IMR-90 (cell line): ENCODE results near the gene ENOX1. TPM values are rescaled to one million over a fixed set of nuclear protein-coding genes. Genes with fewer than 3 reads are reported as not detected.

Experiments
- ATAC-seq: fragments of 200-7000 bp; cut with Tn5 transposase; 2 replicates; pipeline ENCODE4 v1.9.1; 2020; ENCODE audit warnings: low read depth, mild to moderate bottlenecking, moderate library complexity
- BruUV-seq: library from RNA; stranded (reverse); fragments of 400-500 nt; replicated peaks from 2 replicates; lab custom pipeline; 2021; lab: Mats Ljungman, UMichigan
- CTCF ChIA-PET: fragments of 300-600 bp; formaldehyde crosslinking; extraction: SDS; loops from one replicate; lab custom pipeline; 2021; ENCODE audit warnings: antibody characterized with exemption; lab: Yijun Ruan, JAX
- POLR2A ChIA-PET: fragments of 300-600 bp; sonication (Branson Sonifier 250); formaldehyde crosslinking; loops from one replicate; lab custom pipeline; 2022; ENCODE audit warnings: antibody characterized with exemption; ENCODE audit not compliant: unreplicated experiment; lab: Charles Lee
- DNase-seq: peaks from one replicate; pipeline ENCODE4 v3.0.0; 2013
- H2AFZ ChIP-seq: replicated peaks from 2 replicates; pipeline ENCODE3; 2013; ENCODE audit warnings: low read length, mild to moderate bottlenecking; ENCODE audit not compliant: poor library complexity
- H2AK5ac ChIP-seq: 2 replicates; pipeline ENCODE4 v1.6.1; 2013; ENCODE audit warnings: low read depth, low read length, inconsistent platforms
- H2AK9ac ChIP-seq: replicated peaks from 2 replicates; pipeline ENCODE3; 2013; ENCODE audit warnings: mild to moderate bottlenecking, low read depth, low read length, moderate library complexity; ENCODE audit not compliant: poor library complexity
- H2BK120ac ChIP-seq: 2 replicates; pipeline ENCODE4 v1.6.1; 2013; ENCODE audit warnings: low read depth, low read length, inconsistent platforms
- H2BK15ac ChIP-seq: 3 replicates; pipeline ENCODE4 v1.6.1; 2013; ENCODE audit warnings: low read depth, low read length, inconsistent platforms
- H2BK20ac ChIP-seq: 2 replicates; pipeline ENCODE4 v1.6.1; 2013; ENCODE audit warnings: low read depth, mild to moderate bottlenecking, inconsistent platforms, low read length, moderate library complexity
- H2BK5ac ChIP-seq: 2 replicates; pipeline ENCODE4 v1.6.1; 2013; ENCODE audit warnings: mild to moderate bottlenecking, low read depth, low read length, inconsistent platforms; ENCODE audit not compliant: poor library complexity, severe bottlenecking
- H3K14ac ChIP-seq: replicated peaks from 2 replicates; pipeline ENCODE4 v1.6.1; 2013; ENCODE audit warnings: low read depth, low read length, inconsistent platforms
- H3K18ac ChIP-seq: 2 replicates; pipeline ENCODE4 v1.6.1; 2013; ENCODE audit warnings: low read depth, low read length, control low read depth
- H3K23ac ChIP-seq: 2 replicates; pipeline ENCODE4 v1.6.1; 2013; ENCODE audit warnings: low read depth, low read length, inconsistent platforms
- H3K27ac ChIP-seq: 2 replicates; pipeline ENCODE4 v1.5.1; 2013; ENCODE audit warnings: mild to moderate bottlenecking, control low read depth, low read length; ENCODE audit not compliant: insufficient read depth
- H3K27me3 ChIP-seq: 2 replicates; pipeline ENCODE4 v1.6.1; 2013; ENCODE audit warnings: low read length; ENCODE audit not compliant: control insufficient read depth, insufficient read depth
- H3K36me3 ChIP-seq: 2 replicates; pipeline ENCODE4 v1.6.1; 2013; ENCODE audit warnings: low read length, mixed read lengths; ENCODE audit not compliant: control insufficient read depth, insufficient read depth
- H3K4ac ChIP-seq: 2 replicates; pipeline ENCODE4 v1.6.1; 2013; ENCODE audit warnings: low read depth, low read length, inconsistent platforms
- H3K4me1 ChIP-seq: 2 replicates; pipeline ENCODE4 v1.6.1; 2013; ENCODE audit warnings: low read length, mixed read lengths; ENCODE audit not compliant: control insufficient read depth, insufficient read depth
- H3K4me2 ChIP-seq: 2 replicates; pipeline ENCODE4 v1.6.1; 2013; ENCODE audit warnings: low read depth, mild to moderate bottlenecking, control low read depth, low read length, moderate library complexity
- H3K4me3 ChIP-seq: 2 replicates; pipeline ENCODE4 v1.5.1; 2013; ENCODE audit warnings: low read depth, mild to moderate bottlenecking, control low read depth, low read length, moderate library complexity; ENCODE audit not compliant: insufficient read depth
- H3K56ac ChIP-seq: 2 replicates; pipeline ENCODE4 v1.6.1; 2013; ENCODE audit warnings: low read length, inconsistent platforms; ENCODE audit not compliant: insufficient read depth; ENCODE audit errors: extremely low read depth
- H3K79me1 ChIP-seq, 2 experiments: 2 replicates each; pipeline ENCODE4 v1.6.1; 2013; ENCODE audit warnings: low read length in 2 of 2, inconsistent platforms in 1 of 2, low read depth in 1 of 2
- H3K9ac ChIP-seq: 2 replicates; pipeline ENCODE4 v1.6.1; 2013; ENCODE audit warnings: low read depth, low read length, control low read depth
- H3K9me1 ChIP-seq: 2 replicates; pipeline ENCODE4 v1.6.1; 2013; ENCODE audit warnings: low read length, inconsistent platforms; ENCODE audit not compliant: insufficient read depth
- H3K9me3 ChIP-seq: 2 replicates; pipeline ENCODE4 v1.6.1; 2013; ENCODE audit warnings: low read length; ENCODE audit not compliant: control insufficient read depth, insufficient read depth
- H4K20me1 ChIP-seq: 2 replicates; pipeline ENCODE4 v1.6.1; 2013; ENCODE audit warnings: low read length, inconsistent platforms; ENCODE audit not compliant: insufficient read depth
- H4K5ac ChIP-seq: 2 replicates; pipeline ENCODE4 v1.6.1; 2013; ENCODE audit warnings: mild to moderate bottlenecking, low read depth, low read length, control low read depth
- H4K8ac ChIP-seq, 2 experiments: 2 replicates each; pipeline ENCODE4 v1.6.1; 2013; ENCODE audit warnings: low read depth in 2 of 2, low read length in 2 of 2, control low read depth in 1 of 2, inconsistent platforms in 1 of 2
- H4K91ac ChIP-seq: 2 replicates; pipeline ENCODE4 v1.6.1; 2013; ENCODE audit warnings: low read depth, low read length, inconsistent platforms; ENCODE audit not compliant: insufficient read depth
- BHLHE40 ChIP-seq: fragments of 150-350 bp; IDR thresholded peaks from 2 replicates; pipeline ENCODE4 v1.6.1; 2016; ENCODE audit warnings: mild to moderate bottlenecking, low read depth, low read length
- FOS ChIP-seq: fragments of 150-350 bp; IDR thresholded peaks from 2 replicates; pipeline ENCODE4 v1.6.1; 2016; ENCODE audit warnings: low read depth, low read length
- MAZ ChIP-seq: IDR thresholded peaks from 2 replicates; pipeline ENCODE4 v1.6.1; 2012; ENCODE audit warnings: low read depth, mild to moderate bottlenecking, low read length, improper control_type of control experiment, moderate library complexity, borderline replicate concordance
- MXI1 ChIP-seq: IDR thresholded peaks from 2 replicates; pipeline ENCODE4 v1.6.1; 2012; ENCODE audit warnings: low read depth, mild to moderate bottlenecking, low read length, moderate library complexity, borderline replicate concordance
- RAD21 ChIP-seq: IDR thresholded peaks from 2 replicates; pipeline ENCODE4 v1.6.1; 2012; ENCODE audit warnings: low read length, improper control_type of control experiment
- RCOR1 ChIP-seq: IDR thresholded peaks from 2 replicates; pipeline ENCODE4 v1.6.1; 2012; ENCODE audit warnings: mild to moderate bottlenecking, low read length, improper control_type of control experiment; ENCODE audit not compliant: insufficient replicate concordance
- RFX5 ChIP-seq: IDR thresholded peaks from 2 replicates; pipeline ENCODE4 v1.8.0; 2012; ENCODE audit warnings: low read depth, mild to moderate bottlenecking, low read length, moderate library complexity
- WGBS, 2 experiments: methylation state at CpG; one replicate each; pipeline versions ENCODE4 v1.1.5 to v1.1.7; 2013; ENCODE audit warnings: missing lambda C conversion rate in 2 of 2; ENCODE audit not compliant: insufficient read length in 1 of 2; ENCODE audit errors: extremely low coverage in 2 of 2; 5-methylcytosine and 5-hydroxymethylcytosine counted together
- dilution Hi-C: fragments of 300-500 bp; cut with HindIII; formaldehyde crosslinking; loops from one replicate; pipeline ENCODE4 v1.14.3; 2018; ENCODE audit warnings: low sequenced_read_pairs; ENCODE audit not compliant: unreplicated experiment
- in situ Hi-C: fragments of 300-500 bp; cut with MboI; formaldehyde crosslinking; loops from 3 replicates; pipeline ENCODE4 v1.14.3; 2019; ENCODE audit warnings: low sequenced_read_pairs, inconsistent platforms, mixed read lengths
- intact Hi-C: fragments of 100-400 bp; cut with micrococcal nuclease; formaldehyde crosslinking; loops from 2 replicates; pipeline ENCODE4 v1.10.0; 2022
- polyA plus RNA-seq, 3 experiments: library from polyadenylated mRNA; depleted of rRNA; stranded (reverse); fragments of >200 nt; gene quantifications; 2 replicates each; pipeline ENCODE4 v1.2.3, GENCODE V29; 2012; ENCODE audit warnings: low replicate concordance in 1 of 3
- total RNA-seq: library from RNA; depleted of rRNA; stranded (reverse); fragments of >200 nt; gene quantifications from 2 replicates; pipeline ENCODE4 v1.2.3, GENCODE V29; 2012
- TF ChIP-seq, protein P1 (sequence below): fragments of 150-350 bp; IDR thresholded peaks from 2 replicates; pipeline ENCODE4 v1.6.1; 2017; ENCODE audit warnings: mild to moderate bottlenecking, antibody characterized with exemption, low read length, low read depth

Gene ENOX1
- total and polyA plus RNA-seq, 2 of the 4 experiments (the other 2 are of a cell fraction), result 0.99 to 1.3 TPM

DNA sequence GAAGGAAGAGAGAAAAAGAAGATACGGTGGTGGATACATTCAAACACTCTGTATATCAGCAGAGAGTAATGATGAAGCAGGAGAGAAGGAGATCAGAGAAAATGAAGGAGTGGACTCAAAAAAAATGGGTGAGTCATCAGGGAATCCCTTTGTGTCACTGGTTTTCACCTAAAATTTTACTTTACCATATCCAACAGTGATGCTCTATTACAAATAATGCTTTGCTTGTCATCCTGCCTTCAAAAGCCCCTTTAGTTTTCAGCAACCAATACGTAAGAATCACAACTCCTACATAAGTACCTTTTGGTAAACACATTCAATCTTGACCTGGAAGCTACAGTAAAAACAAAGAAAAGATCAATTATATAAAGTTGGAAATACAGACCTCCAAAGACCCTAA is 88.8 kb downstream of the ENOX1 start:
- dilution Hi-C loops, result no loop called here
- no peak overlapping the region for H3K9ac ChIP-seq
- CTCF ChIA-PET, result no interaction called here

More for the DNA sequence above, 88.8 kb downstream of the ENOX1 start:
- no peak overlapping the region for H3K14ac ChIP-seq
- peaks cover 2% of the 10 kb centered on the region; the same call in 1 of the 2 replicates for H3K4me1 ChIP-seq
- no peak overlapping the region for H2BK15ac ChIP-seq
- no peak overlapping the region for H4K8ac ChIP-seq
- TF ChIP-seq, protein P1, sequence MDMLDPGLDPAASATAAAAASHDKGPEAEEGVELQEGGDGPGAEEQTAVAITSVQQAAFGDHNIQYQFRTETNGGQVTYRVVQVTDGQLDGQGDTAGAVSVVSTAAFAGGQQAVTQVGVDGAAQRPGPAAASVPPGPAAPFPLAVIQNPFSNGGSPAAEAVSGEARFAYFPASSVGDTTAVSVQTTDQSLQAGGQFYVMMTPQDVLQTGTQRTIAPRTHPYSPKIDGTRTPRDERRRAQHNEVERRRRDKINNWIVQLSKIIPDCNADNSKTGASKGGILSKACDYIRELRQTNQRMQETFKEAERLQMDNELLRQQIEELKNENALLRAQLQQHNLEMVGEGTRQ, result no peak
- TF ChIP-seq BHLHE40, result no peak
- TF ChIP-seq MAZ, result no peak
- no peak for TF ChIP-seq RFX5
- no peak for TF ChIP-seq MXI1
- no peak for TF ChIP-seq FOS
- no peak for TF ChIP-seq RCOR1
- no peak for TF ChIP-seq RAD21
- no peaks in the 10 kb centered on the region for H4K20me1 ChIP-seq
- no peak overlapping the region for H3K18ac ChIP-seq
- H3K27me3 ChIP-seq, result peaks cover 2% of the 10 kb centered on the region
- no TSS peak for BruUV-seq
- WGBS, 2 experiments, result no CpG with 5 or more reads among the region's 2 CpGs
- H2BK5ac ChIP-seq, result no peak overlapping the region
- no peaks in the 10 kb centered on the region for H3K79me1 ChIP-seq
- POLR2A ChIA-PET, result no interaction called here
- H4K91ac ChIP-seq, result no peak overlapping the region
- no peak overlapping the region for H2BK120ac ChIP-seq
- peaks cover 4% of the 10 kb centered on the region for H3K9me1 ChIP-seq
- no peak overlapping the region for H4K5ac ChIP-seq
- DNase-seq (no peak), ATAC-seq (no peak)
- no peak overlapping the region for H3K23ac ChIP-seq
- no peak overlapping the region for H2AK9ac ChIP-seq
- intact Hi-C loops (no loop called here), in situ Hi-C loops (no loop called here)
- H3K4me2 ChIP-seq, result no peak overlapping the region
- no peak overlapping the region for H3K4ac ChIP-seq
- H3K27ac ChIP-seq, result no peak overlapping the region
- H3K9me3 ChIP-seq, result no peaks in the 10 kb centered on the region
- H2AK5ac ChIP-seq, result no peak overlapping the region
- no peak overlapping the region for H2BK20ac ChIP-seq
- H3K36me3 ChIP-seq, result no peaks in the 10 kb centered on the region
- no peak overlapping the region for H3K56ac ChIP-seq
- no peak overlapping the region for H2AFZ ChIP-seq
- no peak overlapping the region for H3K4me3 ChIP-seq
